Cardiac muscle cell (in vitro differentiated cells and primary cell): ENCODE measurements around the gene AUTS2. TPM values are rescaled to one million over a fixed set of nuclear protein-coding genes. Genes with fewer than 3 reads are reported as not detected.

ENCODE experiments used
- DNase-seq, 2 donors: peaks; one replicate each; pipeline versions ENCODE4 v3.0.0 to v3.0.0-alpha.2; 2010 to 2017; ENCODE audit warnings: low read depth in 1 of 2, low spot score in 1 of 2
- H3K27ac ChIP-seq: fragments of 200-600 bp; sonication (generic); 2 replicates; pipeline ENCODE4 v1.5.1; 2016
- H3K27me3 ChIP-seq: fragments of 200-600 bp; sonication (generic); 2 replicates; pipeline ENCODE4 v1.6.0; 2016; ENCODE audit warnings: control low read depth
- H3K36me3 ChIP-seq: fragments of 200-600 bp; sonication (generic); 2 replicates; pipeline ENCODE4 v1.5.1; 2016; ENCODE audit warnings: control low read depth
- H3K4me1 ChIP-seq: fragments of 200-600 bp; sonication (generic); 2 replicates; pipeline ENCODE4 v1.8.1; 2017; ENCODE audit warnings: low read depth, mild to moderate bottlenecking, mixed run types
- H3K4me3 ChIP-seq: fragments of 200-600 bp; sonication (generic); 2 replicates; pipeline ENCODE4 v1.5.1; 2016; ENCODE audit warnings: mild to moderate bottlenecking
- H3K9me3 ChIP-seq: fragments of 200-600 bp; sonication (generic); 2 replicates; pipeline ENCODE4 v1.5.1; 2017; ENCODE audit warnings: low read depth, mild to moderate bottlenecking, control low read depth
- CTCF ChIP-seq: IDR thresholded peaks from 2 replicates; pipeline ENCODE4 v1.5.1; 2012; ENCODE audit warnings: low read depth, mild to moderate bottlenecking, low read length
- polyA plus RNA-seq: library from polyadenylated mRNA; unstranded; fragments of >200 nt; fragmentation: Nextera tagmentation; extraction: Ambion mirVana; gene quantifications from 2 replicates; pipeline ENCODE4 v1.2.1, GENCODE V29; 2016
- total RNA-seq: library from RNA; depleted of rRNA; stranded (reverse); fragments of >200 nt; gene quantifications from 2 replicates; pipeline ENCODE4 v1.2.3, GENCODE V29; 2016

Gene AUTS2
- total and polyA plus RNA-seq, 2 experiments from 2014 or later: 41.0 to 45.5 TPM

GRCh38 chr7:70523249-70523988 lies 925.1 kb downstream of the AUTS2 start:
- TF ChIP-seq CTCF: no peak
- Histone ChIP-seq H3K4me3 (no peak overlapping the region), H3K27me3 (no peaks in the 10 kb centered on the region), H3K9me3 (no peaks in the 10 kb centered on the region), H3K36me3 (no peaks in the 10 kb centered on the region), H3K27ac (no peak overlapping the region), H3K4me1 (peaks cover 8% of the 10 kb centered on the region)
- no peak for DNase-seq

- TF ChIP-seq CTCF: no peak
- Histone ChIP-seq H3K27ac (no peak overlapping the region), H3K9me3 (no peaks in the 10 kb centered on the region), H3K36me3 (no peaks in the 10 kb centered on the region), H3K4me1 (peaks cover 8% of the 10 kb centered on the region), H3K27me3 (no peaks in the 10 kb centered on the region), H3K4me3 (no peak overlapping the region)
- no peak for DNase-seq
Observed at GRCh38 chr7:70523989-70524351, 925.7 kb downstream of the AUTS2 start.

- H3K36me3 ChIP-seq: no peaks in the 10 kb centered on the region
Observed at GRCh38 chr7:70525991-70526390, 927.7 kb downstream of the AUTS2 start.

GRCh38 chr7:70527520-70528115 lies 929.3 kb downstream of the AUTS2 start:
- H3K4me1 ChIP-seq: peaks cover 8% of the 10 kb centered on the region
- no peaks in the 10 kb centered on the region for H3K36me3 ChIP-seq
- no peak for TF ChIP-seq CTCF
- H3K9me3 ChIP-seq: no peaks in the 10 kb centered on the region
- H3K27me3 ChIP-seq: no peaks in the 10 kb centered on the region
- no peak for DNase-seq
- no peak overlapping the region for H3K4me3 ChIP-seq
- H3K27ac ChIP-seq: no peak overlapping the region

More at GRCh38 chr7:70525991-70526390, 927.7 kb downstream of the AUTS2 start:
- Histone ChIP-seq H3K4me1 (peaks cover 8% of the 10 kb centered on the region), H3K9me3 (no peaks in the 10 kb centered on the region), H3K4me3 (no peak overlapping the region), H3K27me3 (no peaks in the 10 kb centered on the region), H3K27ac (no peak overlapping the region)
- no peak for DNase-seq
- no peak for TF ChIP-seq CTCF

- TF ChIP-seq CTCF: no peak
- Histone ChIP-seq H3K4me3 (no peak overlapping the region), H3K36me3 (no peaks in the 10 kb centered on the region), H3K9me3 (no peaks in the 10 kb centered on the region), H3K4me1 (peaks cover 8% of the 10 kb centered on the region), H3K27me3 (no peaks in the 10 kb centered on the region), H3K27ac (no peak overlapping the region)
- DNase-seq: no peak
Observed at GRCh38 chr7:70529436-70529835, 931.2 kb downstream of the AUTS2 start.
